ENCODE measurements around the gene NLRC3.

NLRC3 gene

GRCh38 chr16:3497771-3498170 lies 79.4 kb downstream of the NLRC3 start:
- TF ChIP-seq CTCF (IDR thresholded peaks at IDR 0.05; ENCODE audit: low read depth, low read length, missing control alignments) = no peak
- H3K4me3 ChIP-seq (replicated peaks; ENCODE audit: low read depth, low read length) = no peak overlapping the region
- DNase-seq (ENCODE audit: extremely low read depth, low read depth) = no peak

GRCh38 chr16:3496386-3496785 lies 80.8 kb downstream of the NLRC3 start:
- H3K4me3 ChIP-seq (replicated peaks; ENCODE audit: low read depth, low read length) = no peak overlapping the region
- DNase-seq (ENCODE audit: extremely low read depth, low read depth) = no peak
- no peak for TF ChIP-seq CTCF (IDR thresholded peaks at IDR 0.05; ENCODE audit: low read depth, low read length, missing control alignments)

GRCh38 chr16:3495176-3495575 lies 82.0 kb downstream of the NLRC3 start, which contains the start of gene C16orf90:
TSS of gene C16orf90 (minus strand) at chr16:3495489. CDS start at chr16:3495421, 68 bp downstream.
- H3K4me3 ChIP-seq (replicated peaks; ENCODE audit: low read depth, low read length) = no peak within 1 kb of the TSS
- TF ChIP-seq CTCF (IDR thresholded peaks at IDR 0.05; ENCODE audit: low read depth, low read length, missing control alignments) = no peak
- DNase-seq (ENCODE audit: extremely low read depth, low read depth) = no peak

DNA sequence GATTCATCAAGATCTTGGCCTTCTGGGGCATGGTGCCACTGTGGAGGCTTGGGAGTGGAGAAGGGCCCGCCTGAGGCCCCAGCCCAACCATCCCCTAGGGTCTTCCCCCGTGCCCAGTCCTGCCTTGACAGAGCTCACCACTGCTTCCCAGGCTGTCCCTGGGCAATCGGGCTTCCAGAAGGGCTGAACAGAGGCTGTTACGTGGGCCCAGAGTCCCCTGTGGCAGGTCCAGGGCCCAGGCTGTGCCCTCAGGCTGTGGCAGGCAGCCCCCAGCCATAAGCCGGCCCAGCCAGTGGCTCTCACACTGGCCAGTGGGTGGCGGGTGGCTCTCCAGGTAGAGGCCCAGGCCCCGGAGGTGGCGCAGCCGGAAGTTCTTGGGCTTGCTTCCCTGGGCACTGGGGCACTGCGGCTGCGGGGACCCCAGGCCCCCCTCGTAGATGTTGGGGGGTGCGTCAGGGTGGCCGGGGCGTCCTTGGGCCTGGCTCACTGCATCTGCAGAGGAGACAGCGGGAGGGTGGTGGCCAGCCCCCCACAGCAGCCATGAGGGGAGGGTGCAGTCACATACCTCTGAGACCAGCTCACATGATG lies 82.7 kb downstream of the NLRC3 start:
- no peak for TF ChIP-seq CTCF (IDR thresholded peaks at IDR 0.05; ENCODE audit: low read depth, low read length, missing control alignments)
- DNase-seq (ENCODE audit: extremely low read depth, low read depth) = no peak
- H3K4me3 ChIP-seq (replicated peaks; ENCODE audit: low read depth, low read length) = no peak overlapping the region

DNA sequence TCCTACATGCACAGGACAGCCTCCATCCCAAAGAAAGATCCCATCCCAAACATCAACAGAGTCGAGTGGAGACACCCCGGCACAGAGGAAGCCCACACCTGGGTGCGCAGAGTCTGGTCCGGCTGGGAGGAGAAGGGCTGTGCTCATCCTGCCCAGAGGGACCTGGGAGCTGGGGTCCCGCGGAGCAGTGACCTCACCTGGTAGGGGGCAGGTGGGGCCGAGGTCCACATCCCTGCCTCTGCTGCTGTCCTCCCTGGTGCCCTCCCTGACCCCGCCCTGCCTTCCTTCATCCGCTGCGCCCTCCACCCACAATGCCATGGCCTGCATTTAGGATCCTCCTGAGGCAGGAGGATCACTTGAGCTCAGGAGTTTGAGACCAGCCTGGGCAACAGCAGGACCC lies 84.8 kb downstream of the NLRC3 start:
- no peak for DNase-seq (ENCODE audit: extremely low read depth, low read depth)
- no peak overlapping the region for H3K4me3 ChIP-seq (replicated peaks; ENCODE audit: low read depth, low read length)
- no peak for TF ChIP-seq CTCF (IDR thresholded peaks at IDR 0.05; ENCODE audit: low read depth, low read length, missing control alignments)

DNA sequence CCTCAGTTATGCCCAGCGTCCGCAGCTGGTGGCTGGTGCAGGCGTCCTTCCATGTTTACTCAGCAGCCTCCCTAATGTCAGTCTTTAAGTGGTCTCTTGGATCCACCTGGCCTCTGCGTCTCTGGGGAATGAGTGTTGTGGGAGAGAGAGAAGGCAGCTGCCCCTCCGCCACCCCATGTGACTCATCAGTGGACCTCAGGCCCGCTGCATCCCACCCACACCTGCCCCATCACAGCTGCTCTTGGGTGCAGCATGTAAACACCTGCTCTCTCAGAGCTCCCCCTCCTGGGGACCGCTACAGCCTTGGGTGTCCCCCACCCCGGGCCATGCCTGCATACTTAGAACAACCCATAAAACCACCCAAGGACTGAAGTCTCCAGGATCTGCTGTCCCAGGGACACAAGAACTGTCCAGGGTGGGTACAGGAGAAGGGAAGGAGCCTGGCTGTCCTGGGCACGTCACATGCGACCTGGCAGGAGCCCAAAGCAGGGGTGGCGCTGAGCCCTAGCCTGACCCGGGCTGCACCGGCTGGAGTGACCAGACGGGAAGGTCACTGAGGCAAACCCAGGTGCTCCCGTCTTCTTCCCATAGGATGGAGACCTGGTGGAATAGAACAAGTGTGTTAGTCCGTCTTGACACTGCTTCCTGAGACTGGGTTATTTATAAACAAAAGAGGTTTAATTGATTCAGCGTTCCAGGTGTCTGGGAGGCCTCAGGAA lies 86.1 kb downstream of the NLRC3 start:
- DNase-seq (ENCODE audit: extremely low read depth, low read depth) = no peak
- no peak for TF ChIP-seq CTCF (IDR thresholded peaks at IDR 0.05; ENCODE audit: low read depth, low read length, missing control alignments)
- H3K4me3 ChIP-seq (replicated peaks; ENCODE audit: low read depth, low read length) = no peak overlapping the region

All from HFF-Myc (cell line).